Stimulated activated CD4-positive, alpha-beta T cell treated with anti-CD3 and anti-CD28 coated beads, Interleukin-12 subunit alpha, Interleukin-12 subunit beta, amount 100 ng/mL, for 48 hours (primary cell): ENCODE results near the gene MORC2.
A peak's percentile ranks its signal among the peaks of the same experiment; 100 is the strongest.

ENCODE experiments used
- DNase-seq, 3 donors: peaks; one replicate each; pipeline ENCODE4 v3.0.0-alpha.2; 2020; ENCODE audit warnings: low read depth in 2 of 3, low spot score in 1 of 3

The MORC2 gene

GRCh38 chr22:30949934-30950660 is 18.5 kb downstream of the MORC2 start:
- DNase-seq: no peak

GRCh38 chr22:30948930-30949342 is 19.6 kb downstream of the MORC2 start:
- no peak for DNase-seq

- DNase-seq: no peak
These were observed 20.6 kb downstream of the MORC2 start for GRCh38 chr22:30947816-30948454.

- no peak for DNase-seq
These were observed 21.3 kb downstream of the MORC2 start for GRCh38 chr22:30947173-30947815.

GRCh38 chr22:30946354-30946753 is 22.2 kb downstream of the MORC2 start:
- DNase-seq: no peak

- no peak for DNase-seq
These were observed 22.9 kb downstream of the MORC2 start for GRCh38 chr22:30945653-30946052.

GRCh38 chr22:30944986-30945385 is 23.6 kb downstream of the MORC2 start:
- no peak for DNase-seq

GRCh38 chr22:30943368-30943767 is 25.2 kb downstream of the MORC2 start:
- DNase-seq: no peak

- DNase-seq: no peak
These were observed 27.2 kb downstream of the MORC2 start for GRCh38 chr22:30941363-30941740.

- peak in 1 of 3 donors; percentile 19 for DNase-seq
These were observed 27.8 kb downstream of the MORC2 start for GRCh38 chr22:30940685-30941362.

- no peak for DNase-seq
These were observed 34.5 kb downstream of the MORC2 start for GRCh38 chr22:30934053-30934452.

- DNase-seq: no peak
These were observed 35.1 kb downstream of the MORC2 start for GRCh38 chr22:30933457-30933856.

- DNase-seq: no peak
These were observed 35.9 kb downstream of the MORC2 start for GRCh38 chr22:30932661-30933060.

- DNase-seq: no peak
These were observed 36.9 kb downstream of the MORC2 start for GRCh38 chr22:30931541-30932300.

- DNase-seq: no peak
These were observed 38.3 kb downstream of the MORC2 start for GRCh38 chr22:30930228-30930627.

- no peak for DNase-seq
These were observed 40.2 kb downstream of the MORC2 start for GRCh38 chr22:30928401-30928800.

GRCh38 chr22:30927806-30928205 is 40.8 kb downstream of the MORC2 start:
- DNase-seq: no peak

- DNase-seq: no peak
These were observed 41.9 kb downstream of the MORC2 start for GRCh38 chr22:30926706-30927105.

GRCh38 chr22:30925667-30926066 is 42.9 kb downstream of the MORC2 start:
- no peak for DNase-seq

- DNase-seq: no peak
These were observed 45.2 kb downstream of the MORC2 start for GRCh38 chr22:30923168-30923900.
